Glomerular visceral epithelial cell (primary cell): ENCODE measurements around the gene ADGRE1.

Source experiments
- DNase-seq: peaks from one replicate; pipeline ENCODE4 v3.0.0-alpha.2; 2016; ENCODE audit errors: extremely low spot score

The ADGRE1 gene

DNA sequence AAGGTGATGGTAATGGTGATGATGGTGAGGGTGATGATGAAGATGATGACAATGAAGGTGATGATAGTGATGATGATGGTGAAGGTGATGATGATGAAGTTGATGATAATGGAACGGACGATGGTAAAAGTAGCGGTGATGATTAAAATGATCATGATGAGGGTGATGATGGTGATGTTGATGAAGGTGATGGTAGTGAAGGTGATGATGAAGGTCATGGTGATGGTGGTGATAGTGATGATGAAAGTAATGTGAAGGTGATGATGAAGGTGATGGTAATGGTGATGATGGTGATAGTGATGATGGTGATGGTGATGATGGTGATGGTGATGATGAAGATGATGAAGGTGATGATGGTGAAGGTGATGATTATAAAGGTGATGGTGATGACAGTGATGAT, 67.7 kb downstream of the ADGRE1 start:
- no peak for DNase-seq

DNA sequence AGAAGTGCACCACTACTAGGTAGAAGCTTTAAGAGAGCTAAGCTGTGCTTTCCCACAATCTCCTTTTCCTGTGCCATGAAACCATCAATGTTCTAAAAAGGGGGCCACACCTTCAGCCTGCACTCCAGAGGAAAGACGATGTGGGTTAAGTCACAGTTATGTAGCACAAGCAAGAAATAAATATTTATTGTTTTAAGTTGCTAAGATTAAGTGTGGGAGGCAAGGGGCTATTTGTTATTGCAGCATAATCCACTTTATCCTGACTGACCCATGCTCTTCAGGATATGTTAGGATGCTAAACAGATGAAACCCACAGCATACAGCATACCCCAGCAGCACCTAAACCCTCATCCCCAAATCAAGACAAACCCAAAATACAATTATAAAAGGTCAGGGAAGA, 69.2 kb downstream of the ADGRE1 start:
- DNase-seq, result no peak

DNA sequence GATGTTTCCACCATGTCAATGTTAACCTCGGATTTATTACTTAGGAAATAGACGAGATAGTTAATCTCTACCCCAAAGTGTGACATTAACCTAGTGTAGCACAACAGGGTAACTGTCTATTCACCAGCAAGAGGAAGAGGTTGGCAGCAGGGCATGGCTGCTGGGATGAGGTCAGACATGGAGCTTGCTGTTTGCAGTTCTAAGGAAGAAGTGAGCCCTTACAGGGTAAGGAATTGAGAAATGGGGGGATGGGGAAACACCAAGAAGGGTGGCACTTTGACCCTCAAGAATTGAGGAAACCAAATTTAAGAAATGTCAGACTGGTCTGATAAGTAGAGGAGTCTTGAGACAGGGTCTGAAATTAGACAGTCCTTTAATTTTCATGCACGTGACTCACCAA, 71.4 kb downstream of the ADGRE1 start:
- no peak for DNase-seq

DNA sequence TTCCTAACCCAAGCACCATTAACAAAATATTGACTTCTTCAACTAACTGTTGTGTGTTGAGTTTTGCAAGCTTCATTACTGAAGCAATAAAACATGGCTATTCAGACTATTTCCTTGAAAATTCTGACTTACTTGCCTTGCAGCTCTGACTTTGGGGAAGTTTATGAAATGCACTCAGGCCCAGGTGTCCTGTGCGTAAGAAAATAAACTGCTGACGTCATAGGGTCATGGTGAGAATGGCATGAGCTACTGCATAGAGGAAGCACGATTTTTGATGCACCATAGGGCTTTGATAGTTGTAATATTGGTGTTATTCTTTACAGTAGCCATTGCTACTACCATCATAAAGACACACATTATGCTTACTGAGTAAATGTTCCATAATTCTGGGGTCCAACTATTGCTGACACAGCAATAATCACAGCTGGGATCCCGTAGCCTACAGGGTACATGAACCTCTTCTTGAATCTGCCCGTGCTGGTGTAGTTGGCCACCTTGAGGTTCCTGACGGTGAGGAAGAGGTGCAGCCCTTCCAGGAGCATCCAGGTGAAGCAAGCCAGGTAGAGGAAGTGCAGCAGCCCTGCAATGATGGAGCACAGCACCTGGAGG, 76.0 kb downstream of the ADGRE1 start:
- DNase-seq, result no peak

DNA sequence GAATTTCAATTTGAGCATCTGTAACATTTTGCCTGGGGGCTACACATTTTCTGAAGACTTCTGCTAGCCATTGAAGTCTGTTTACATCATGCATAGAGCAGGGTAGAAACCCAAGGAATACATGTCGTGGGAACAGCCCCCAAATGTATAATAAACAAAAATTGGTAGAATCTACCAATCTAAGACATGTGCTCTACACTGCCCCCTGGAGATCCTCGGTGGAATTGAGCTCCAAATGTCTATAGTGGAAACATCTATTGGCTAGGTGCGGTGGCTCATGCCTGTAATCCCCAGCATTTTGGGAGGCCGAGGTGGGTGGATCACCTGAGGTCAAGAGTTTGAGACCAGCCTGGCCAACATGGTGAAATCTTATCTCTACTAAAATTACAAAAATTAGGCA, 76.6 kb downstream of the ADGRE1 start:
- DNase-seq, result no peak

DNA sequence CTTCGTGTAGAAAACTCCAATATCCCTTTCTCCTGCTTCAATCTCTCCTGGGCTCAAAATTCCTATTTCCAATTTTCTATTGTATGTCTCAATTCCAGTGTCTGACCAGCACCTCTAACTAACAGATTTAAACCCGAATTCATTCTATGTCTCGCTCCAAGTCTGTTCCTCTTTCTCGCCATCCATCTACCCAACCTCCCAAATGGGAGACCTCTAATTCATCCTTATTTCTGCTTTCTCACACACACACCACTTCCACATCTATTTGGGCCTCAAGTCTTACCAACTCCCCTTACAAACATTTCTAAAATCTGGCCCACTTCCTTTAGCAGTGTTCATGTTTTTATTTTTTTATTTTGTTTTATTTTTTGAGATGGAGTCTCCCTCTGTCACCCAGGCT, 80.6 kb downstream of the ADGRE1 start:
- DNase-seq, result no peak

DNA sequence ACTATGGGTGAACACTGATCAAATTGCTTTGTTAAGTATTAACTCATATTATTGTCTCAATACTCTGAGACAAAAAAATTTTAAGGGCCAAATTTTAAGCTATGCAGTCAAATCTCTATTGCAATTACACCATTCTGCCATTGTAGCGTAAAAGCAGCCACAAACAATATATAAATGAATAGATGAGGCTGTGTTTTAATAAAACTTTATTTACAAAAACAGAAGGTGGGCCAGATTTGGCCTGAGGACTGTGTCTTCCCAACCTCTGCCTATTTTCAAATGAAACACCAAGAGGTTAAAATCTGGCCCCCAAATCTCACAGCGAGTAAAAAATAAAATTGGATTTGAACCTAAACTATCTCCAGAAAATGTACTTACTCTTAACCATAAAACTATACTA, 82.1 kb downstream of the ADGRE1 start:
- no peak for DNase-seq

DNA sequence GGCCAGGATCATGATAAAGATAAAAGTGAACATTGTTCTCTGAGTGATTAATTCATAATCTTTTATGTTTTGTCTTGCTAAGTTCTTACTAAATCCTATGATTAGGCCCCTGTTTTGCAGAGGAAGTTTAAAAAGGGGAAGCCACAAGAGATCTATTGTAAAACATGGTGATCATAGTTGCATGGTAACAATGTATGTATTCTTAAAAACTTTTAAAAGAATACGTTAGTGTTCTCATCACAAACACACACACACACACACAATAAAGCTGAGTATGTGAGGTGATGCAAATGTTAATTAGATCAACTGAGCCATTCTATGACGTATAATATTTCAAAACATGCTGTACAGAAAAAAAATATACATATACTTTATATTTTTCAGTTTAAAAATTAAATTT, 82.6 kb downstream of the ADGRE1 start:
- DNase-seq, result no peak

DNA sequence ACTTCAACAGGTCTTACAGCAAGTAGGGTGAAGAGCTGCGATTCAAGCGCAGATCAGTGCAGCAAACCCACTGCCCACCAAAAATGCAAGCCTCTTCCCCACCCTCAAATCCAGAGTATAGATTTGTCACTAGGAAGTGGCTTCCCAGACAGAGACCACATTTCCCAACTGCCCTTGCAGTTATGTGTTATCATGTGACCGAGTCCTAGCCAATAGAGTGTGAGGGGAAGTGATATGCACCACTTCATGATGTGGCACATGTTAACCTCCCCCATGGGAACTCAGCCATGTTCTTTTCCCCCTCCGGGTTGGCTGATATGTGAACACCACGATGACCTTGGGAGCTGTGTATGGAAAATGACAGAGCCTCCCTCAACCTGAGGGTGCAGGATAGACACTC, 83.1 kb downstream of the ADGRE1 start:
- DNase-seq, result no peak

DNA sequence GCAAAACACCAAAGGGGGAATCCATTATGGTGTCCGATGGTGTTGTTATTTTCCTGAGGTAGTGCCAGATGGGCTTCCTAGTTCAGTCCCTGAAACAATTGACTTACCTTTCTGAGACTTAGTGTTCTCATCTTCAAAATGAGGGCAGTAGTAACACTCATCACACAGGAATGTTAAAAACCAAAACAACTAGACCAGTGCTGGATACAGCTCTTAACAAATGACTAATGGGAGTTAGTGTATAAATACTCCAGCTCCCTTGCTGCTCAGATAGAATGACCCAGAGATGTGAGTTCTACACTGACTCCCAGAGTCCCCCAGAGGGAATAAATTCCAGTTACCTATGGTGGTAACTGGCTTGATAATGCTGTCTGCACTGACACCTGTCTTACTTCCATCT, 84.0 kb downstream of the ADGRE1 start:
- DNase-seq, result peak; percentile 1

DNA sequence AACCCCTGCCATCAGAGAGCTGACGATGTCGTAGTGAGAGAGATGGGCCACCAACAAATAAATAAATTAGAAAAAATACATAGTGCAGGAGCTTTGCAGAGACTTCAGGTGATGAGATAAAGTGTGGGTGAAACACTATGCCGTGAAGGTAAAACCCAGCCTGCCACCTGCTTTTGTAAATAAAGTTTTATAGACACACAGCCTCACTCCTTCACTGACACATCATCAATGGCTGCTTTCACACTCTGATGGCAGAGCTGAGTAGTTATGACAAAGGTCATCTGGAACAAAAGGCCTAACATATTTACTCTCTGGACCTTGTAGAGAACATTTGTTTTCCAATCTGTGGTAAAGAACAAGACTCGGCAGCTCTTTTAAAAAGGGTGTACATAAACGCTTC, 88.8 kb downstream of the ADGRE1 start:
- DNase-seq, result no peak

DNA sequence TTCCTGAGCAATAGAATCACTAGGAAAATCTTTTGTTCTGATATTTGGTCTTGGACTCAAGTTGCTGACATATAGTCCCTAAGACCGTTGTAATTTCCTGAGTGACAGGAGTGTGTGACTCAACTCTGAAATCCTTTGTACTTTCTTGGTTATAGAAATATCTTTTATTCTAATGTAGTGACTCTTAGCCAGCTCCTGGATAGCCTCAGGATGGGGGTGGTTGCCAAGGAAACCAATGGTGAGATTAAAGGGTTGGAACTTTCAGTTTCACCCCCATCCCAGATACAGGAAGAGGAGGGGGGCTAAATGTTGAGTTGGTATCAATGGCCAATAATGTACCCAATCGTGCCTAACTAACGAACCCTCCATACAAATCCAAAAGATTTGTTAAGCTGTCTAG, 92.0 kb downstream of the ADGRE1 start:
- no peak for DNase-seq

DNA sequence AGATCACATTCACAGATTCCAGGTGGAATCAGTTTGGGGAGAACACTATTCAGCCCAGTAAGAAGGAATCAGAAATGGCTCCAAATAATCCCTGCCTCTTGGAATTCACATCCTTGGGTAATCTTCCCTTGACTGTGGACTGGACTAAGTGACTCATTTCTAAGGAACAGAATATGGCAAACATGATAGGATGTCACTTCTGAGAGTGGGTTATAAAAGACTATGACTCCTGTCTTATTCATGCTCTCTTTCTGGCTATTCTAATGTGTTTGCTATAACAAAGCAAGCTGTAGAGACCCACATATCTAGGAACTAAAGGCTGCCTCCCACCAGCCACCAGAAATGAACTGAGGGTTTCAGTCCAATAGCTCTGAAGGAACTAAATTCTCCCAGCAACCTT, 96.1 kb downstream of the ADGRE1 start:
- DNase-seq, result no peak

DNA sequence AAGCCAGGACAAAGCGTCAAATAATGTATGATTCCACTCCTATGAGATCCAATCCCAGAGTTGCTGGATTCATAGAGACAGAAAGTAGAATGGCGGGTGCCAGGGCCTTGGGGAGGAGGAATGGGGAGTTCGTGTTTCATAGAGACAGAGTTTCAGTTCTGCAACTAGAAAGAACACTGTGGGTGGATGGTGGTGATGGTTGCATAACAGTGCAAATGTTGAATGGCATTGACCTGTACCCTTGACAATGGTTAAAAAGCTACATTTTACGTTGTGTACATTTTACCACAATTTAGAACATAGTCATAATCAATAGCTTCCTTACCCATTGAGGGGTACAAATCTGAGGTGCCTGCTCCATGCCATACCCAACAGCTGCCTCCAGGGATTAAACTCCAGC, 100.5 kb downstream of the ADGRE1 start:
- no peak for DNase-seq

DNA sequence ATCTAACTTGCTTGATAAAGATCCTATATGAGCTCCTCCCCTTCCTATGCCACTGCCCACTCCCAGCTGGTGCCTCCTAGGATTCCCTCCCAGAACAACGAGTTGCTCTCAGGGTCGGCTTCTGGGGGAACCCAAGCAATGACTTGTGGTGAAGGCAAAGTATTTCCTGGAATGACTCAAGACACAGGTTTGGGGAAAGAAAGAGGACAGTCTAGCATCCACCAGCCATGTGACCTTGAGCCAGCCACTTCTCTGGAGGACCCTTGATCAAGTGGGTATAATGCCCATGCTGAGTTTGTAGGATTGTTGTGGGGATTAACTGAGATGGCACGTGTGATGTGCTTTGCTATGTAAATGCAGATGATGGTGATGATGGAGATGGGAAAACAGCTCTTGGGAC, 100.9 kb downstream of the ADGRE1 start:
- no peak for DNase-seq
